Endothelial cell of hepatic sinusoid (primary cell): ENCODE results near the gene SYT9.
"Not testable (repeated sequence)": the region's sequence is repeated elsewhere in the genome, so short reads cannot be mapped to it uniquely, and the experiment has no call there.

Experiments used
- in situ Hi-C: cut with HindIII; loops from 2 replicates; pipeline ENCODE4 v1.10.0; 2017; ENCODE audit warnings: low sequenced_read_pairs

SYT9 gene

DNA sequence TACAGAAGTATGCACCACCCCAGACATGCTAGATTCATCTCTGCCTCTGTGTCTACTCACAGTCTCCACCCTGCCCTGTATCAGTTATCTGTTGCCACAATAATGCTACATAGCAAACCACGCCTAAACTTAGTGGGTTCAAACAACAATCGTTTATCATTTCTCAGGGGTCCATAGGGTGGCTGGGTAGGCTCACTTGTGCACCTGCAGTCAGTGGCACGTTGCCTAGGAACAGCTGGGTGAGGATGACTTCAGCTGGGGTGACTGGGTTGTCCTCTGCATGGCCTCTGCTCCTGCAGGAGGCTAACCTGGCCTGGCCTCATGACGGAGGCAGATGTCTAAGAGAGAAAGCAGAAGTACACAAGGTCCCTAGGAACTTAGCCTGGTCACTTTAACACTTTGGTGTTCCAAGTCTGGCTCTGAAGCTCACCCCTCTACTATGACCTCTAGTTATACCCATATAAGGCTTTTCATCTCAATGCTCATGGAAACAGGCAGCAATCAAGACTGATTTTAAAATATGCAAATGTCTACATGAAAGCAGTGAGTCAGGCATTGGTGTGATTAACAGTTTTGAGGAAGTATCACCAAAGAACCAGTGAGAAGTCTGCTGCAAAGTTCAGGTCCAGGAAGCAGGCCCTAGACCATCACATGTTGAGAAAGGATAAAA is 244.3 kb downstream of the SYT9 start:
- in situ Hi-C loops, result no loop called here

GRCh38 chr11:7498193-7498592 is 246.5 kb downstream of the SYT9 start:
- in situ Hi-C loops, result no loop called here

GRCh38 chr11:7499081-7499480 is 247.4 kb downstream of the SYT9 start:
- in situ Hi-C loops, result no loop called here

- in situ Hi-C loops, result no loop called here
Observed at GRCh38 chr11:7500251-7500650, 248.5 kb downstream of the SYT9 start.

GRCh38 chr11:7501251-7501650 is 249.5 kb downstream of the SYT9 start:
- in situ Hi-C loops, result no loop called here

DNA sequence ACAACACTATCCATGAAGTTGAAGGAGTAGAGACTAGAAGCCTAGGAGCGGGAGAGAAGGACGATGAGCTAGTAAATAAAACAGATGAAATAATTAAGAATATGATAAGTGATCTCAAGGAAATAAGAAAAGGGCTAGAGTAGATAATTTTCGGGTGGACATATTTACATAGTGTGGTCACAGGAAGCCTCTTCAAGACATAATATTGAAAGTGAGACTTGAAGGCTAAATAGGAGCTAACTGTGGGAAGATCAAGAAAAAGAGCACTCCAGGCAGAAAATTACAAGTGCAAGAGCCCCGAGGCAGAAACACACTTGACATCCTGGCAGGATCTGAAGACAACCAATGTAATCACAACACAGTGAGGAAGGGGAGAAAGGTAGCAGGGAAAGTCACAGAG is 250.2 kb downstream of the SYT9 start:
- in situ Hi-C loops, result no loop called here

- in situ Hi-C loops, result no loop called here
Observed at GRCh38 chr11:7506243-7506642, 254.5 kb downstream of the SYT9 start.

DNA sequence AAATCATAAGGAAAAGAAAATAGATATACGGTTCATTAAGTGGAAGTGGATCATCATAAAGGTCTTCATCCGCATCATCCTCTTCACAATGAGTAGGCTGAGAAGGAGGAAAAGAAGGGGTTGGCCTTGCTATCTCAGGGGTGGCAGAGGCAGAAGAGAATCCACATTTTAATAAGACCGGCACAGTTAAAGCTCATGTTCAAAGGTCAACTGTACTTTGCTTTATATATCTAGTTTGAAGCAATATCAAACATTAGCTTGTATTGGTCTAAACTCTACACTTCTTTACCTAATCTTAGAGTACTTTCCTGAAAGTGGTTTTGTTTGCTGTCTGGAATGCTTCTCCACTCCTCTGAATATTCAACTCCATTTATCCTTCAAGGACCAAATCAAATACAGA is 256.4 kb downstream of the SYT9 start:
- in situ Hi-C loops, result no loop called here

GRCh38 chr11:7509966-7510365 is 258.3 kb downstream of the SYT9 start:
- in situ Hi-C loops, result no loop called here

GRCh38 chr11:7511401-7511800 is 259.7 kb downstream of the SYT9 start:
- in situ Hi-C loops, result no loop called here

- in situ Hi-C loops, result no loop called here
Observed at GRCh38 chr11:7512525-7513233, 261.0 kb downstream of the SYT9 start.

- in situ Hi-C loops, result no loop called here
Observed at GRCh38 chr11:7513234-7514098, 261.8 kb downstream of the SYT9 start, which contains the start of gene PPFIBP2. Gene PPFIBP2 (plus strand): TSS chr11:7513999. CDS start chr11:7549476, 35,477 bp downstream.

DNA sequence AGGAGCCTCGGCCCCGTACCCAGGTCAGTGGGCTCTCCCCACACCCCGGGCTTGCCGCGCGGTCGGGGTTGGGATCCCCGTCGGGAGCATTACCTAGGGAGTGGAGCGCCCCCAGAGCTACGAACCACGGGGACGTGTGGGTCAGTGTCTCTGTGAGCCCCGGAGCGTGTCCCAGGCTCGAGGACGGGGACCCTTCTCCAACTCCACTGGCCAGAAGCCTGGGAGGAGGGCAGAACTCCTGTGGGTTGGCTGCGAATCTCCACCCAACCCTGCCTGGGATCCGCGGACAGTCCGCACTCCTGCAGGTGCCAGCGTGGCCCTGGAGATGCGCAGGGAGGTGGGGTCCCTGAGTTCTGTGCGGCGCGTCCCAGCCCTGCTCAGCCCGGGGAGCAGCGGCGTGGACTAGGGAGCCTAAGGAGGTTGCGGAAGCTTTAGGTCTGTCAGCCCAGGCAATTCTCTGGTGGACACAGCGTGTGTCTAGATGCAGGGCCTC is 262.4 kb downstream of the SYT9 start:
- in situ Hi-C loops, result no loop called here

DNA sequence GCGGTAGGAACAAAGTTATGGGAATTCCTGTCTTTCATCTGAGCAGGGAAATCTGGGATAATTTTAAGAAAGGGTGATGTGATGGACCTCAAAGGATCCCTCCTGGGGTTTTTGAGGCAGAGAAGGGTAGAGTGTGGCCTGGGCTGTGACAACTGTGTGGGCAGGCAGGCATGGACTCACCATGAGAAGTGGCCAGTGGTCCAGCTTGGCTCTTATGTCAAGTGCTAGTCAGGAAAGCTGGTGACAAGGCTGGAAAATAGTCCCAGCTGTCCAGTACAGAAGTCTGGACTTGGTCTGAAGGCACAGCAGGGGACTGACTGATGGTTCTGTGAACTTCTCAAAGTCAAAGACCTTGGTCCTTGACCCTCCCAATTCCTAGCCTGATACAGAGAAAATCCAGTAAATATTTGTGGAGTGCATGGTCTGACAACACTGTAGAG is 263.8 kb downstream of the SYT9 start:
- in situ Hi-C loops, result no loop called here

GRCh38 chr11:7516475-7516874 is 264.8 kb downstream of the SYT9 start:
- in situ Hi-C loops, result no loop called here

GRCh38 chr11:7517743-7518142 is 266.0 kb downstream of the SYT9 start:
- in situ Hi-C loops, result not testable (repeated sequence)
